Melanocyte of skin (primary cell): ENCODE data around the gene GSK3B. TPM values are rescaled to one million over a fixed set of nuclear protein-coding genes. Genes with fewer than 3 reads are reported as not detected.

Source experiments
- small RNA-seq, 2 donors: library from RNA; depleted of rRNA; stranded (forward); fragments of <200 nt; gene quantifications; one replicate each; pipeline ENCODE3, GENCODE V24; 2012
- total RNA-seq, 2 donors: library from RNA; depleted of rRNA; stranded (reverse); fragments of >200 nt; gene quantifications; 2 replicates each; pipeline ENCODE4 v1.2.3, GENCODE V29; 2012

Gene GSK3B
- total RNA-seq, result 10 to 100 TPM; 52.0 to 62.3 TPM

DNA sequence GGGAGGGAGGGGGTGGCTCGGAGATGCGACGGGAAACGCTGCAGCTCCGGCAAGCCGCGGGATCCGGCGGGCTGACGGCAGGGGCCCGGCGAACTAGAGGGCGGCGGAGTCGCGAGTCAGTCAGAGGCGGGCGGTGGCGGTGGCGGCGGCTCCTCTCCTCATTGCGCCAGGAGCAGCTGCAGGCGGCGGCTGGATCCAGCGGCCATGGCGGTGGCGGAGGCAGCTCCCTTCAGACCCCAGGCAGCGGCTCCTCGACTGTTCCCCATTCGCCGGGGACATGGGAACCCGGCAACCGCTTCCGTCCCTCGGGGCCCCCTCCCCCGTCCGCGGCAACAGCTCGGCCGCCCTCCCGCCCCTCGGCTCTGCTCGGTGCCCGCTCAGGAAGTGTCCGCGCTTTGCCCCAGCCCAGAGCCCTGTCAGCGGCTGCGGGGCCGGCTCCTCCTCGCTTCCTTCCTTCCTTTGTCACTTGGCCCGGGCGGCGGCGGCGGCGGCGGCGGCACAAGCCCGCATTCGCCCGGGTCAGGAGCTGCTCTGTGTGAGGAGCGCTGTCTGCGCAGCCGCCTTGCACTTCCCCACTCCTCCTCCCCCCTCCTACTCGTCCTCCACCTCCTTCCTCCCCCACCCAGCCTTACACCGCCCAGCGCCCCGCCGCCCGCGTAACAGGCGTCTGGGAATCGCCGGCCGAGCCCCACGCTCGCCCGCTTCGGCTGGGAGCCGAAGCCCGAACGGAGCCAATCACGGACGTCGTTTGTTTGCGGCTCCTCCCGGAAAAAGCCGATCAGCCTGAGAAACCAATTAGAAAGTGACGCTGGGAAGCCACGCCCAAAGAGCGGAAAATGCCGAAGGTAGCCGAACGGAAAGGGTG, at the start of gene GSK3B:
Gene GSK3B, minus strand, starts transcription at position 537 of the 865 bp plus-strand sequence. CDS start 1,013 bp downstream, outside the sequence.

DNA sequence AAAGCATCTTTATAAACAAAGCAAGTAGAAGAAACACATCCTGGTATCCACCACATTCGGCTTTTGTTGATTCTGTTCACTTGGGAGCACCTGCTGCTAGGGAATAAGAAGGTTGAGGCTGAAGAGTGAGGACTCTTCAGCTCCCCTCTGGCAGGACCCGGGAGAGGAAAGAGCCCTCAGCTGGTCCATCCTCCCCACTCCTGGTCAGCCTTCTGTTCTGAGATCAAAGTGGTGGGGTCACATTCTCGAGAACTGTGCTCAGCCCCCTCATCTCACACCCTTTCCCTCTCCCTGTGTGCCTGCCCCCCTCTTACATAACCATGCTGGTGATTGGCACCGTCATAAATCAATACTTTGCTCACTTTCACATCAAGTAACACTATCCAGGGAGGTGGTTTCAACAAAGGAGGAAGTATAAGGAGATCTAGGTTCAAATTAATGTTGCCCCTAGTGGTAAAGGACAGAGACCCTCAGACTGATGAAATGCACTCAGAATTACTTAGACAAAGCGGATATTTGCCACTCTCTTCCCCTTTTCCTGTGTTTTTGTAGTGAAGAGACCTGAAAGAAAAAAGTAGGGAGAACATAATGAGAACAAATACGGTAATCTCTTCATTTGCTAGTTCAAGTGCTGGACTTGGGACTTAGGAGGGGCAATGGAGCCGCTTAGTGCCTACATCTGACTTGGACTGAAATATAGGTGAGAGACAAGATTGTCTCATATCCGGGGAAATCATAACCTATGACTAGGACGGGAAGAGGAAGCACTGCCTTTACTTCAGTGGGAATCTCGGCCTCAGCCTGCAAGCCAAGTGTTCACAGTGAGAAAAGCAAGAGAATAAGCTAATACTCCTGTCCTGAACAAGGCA, 312.7 kb downstream of the GSK3B start, which contains the start of gene NR1I2:
Gene NR1I2, plus strand, starts transcription at position 772 of the 869 bp plus-strand sequence.

Small RNA genes within 50 kb of the gene (small RNA-seq; reads per million reads assigned to genes)
- 0 reads per million in 2 donors for gene RN7SL397P
- 0 reads per million in 2 donors for gene RN7SL762P

Other genes with a start within 250 kb of the GSK3B start
- gene GPR156, start 190.8 kb upstream of the GSK3B start, total RNA-seq, result under 1 TPM; 0.33 to 0.34 TPM